GM18519 (cell line): ENCODE measurements around the gene TPK1.
A peak's percentile ranks its signal among the peaks of the same experiment; 100 is the strongest.
"Not testable (repeated sequence)": the region's sequence is repeated elsewhere in the genome, so short reads cannot be mapped to it uniquely, and the experiment has no call there.

Experiments used
- ATAC-seq: cut with Tn5 transposase; IDR thresholded peaks from one replicate; pipeline ENCODE4 v1.9.1; 2021; ENCODE audit warnings: mild to moderate bottlenecking, moderate library complexity; ENCODE audit not compliant: unreplicated experiment, low FRiP score

Gene TPK1

DNA sequence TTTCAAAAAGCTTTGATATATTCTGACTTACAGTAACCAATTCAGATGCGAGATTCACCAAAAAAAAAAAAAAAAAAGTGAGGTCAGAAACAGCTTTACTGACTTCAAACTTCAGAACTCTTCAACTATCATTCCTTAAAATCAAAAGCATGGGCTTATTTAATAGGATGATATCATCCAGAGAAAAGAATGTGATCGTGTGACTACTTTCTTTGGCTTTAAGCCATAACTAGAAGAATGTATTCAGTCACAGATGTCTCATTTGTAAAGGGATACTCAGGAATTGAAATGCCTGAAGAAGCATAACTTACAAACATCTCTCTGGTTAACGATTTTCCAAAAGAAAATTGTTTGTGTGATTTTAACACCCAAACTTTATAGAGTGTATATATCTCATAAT, 11.5 kb downstream of the TPK1 start:
- ATAC-seq = no peak

DNA sequence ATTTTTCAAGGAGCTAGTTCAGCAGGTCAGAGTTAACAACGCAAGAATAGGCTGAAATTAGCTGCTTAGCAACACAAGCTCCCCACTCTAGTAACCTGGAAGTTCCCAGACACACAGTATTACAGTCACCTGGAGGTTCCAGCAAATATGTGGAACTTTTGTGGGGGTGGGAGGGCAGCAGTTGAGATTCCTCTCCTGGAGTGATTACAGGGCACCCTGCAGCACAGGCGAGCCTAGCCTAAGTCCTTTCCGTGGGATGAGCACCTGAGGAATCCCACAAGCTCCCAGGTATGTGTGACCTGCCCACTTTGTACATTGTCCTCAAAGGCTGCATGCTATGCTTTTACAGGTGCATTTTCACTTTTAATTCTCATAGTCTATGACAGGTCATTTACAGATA, 13.6 kb downstream of the TPK1 start:
- no peak for ATAC-seq

DNA sequence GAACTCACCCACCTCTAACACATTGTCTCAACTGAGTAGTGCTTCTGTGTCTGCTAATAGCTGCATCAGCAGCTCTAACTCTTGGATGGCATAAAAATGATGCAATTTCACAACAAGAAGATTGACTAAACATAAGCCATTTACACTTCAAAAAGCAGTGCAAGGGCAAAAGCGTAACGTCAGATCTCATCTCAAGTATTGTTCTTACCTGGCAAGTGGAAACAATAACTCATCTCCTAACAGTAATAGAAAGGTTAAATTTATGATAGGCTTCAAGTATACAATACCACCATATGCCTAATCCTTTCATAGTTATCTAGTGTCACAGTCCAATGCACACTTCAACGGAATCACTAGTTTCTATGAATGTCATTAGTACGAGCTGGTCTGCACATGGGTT, 14.8 kb downstream of the TPK1 start:
- peak; percentile 64 for ATAC-seq

DNA sequence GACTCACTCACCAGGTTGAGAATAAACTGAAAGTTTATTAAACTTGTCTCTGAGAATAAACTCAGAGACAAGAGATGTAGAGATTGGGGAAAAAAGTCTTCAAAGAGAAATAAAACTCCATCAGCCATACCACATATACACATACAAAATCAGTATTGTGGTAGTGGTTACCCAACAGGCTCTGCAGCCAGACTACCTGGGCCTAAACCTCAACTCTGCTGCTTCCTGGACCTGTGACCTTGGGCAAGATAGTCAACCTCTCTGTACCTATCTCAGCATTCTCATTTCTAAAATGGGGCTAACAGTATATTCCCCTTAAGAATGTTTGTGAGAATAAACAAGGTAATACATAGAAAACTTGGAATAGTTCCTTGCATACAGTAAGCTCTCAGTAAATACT, 15.3 kb downstream of the TPK1 start:
- no peak for ATAC-seq

DNA sequence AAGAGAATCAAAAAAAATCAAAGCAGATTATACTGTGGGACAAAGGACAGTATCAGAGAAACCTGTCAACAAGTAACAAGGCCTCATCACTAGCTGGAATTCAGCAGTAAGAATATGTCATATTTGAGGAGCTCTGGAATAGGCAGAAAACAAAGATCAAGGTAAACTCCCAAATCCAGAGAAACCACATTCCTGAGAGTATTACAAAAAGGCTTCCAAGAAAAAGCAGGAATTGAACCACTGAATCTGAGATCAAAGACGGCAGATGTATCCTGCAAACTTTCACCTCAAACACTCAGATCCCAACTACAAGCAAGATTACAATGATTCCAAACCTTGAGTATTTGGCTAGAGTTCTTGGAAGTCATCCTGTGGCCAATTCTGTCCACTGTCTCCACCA, 16.3 kb downstream of the TPK1 start:
- no peak for ATAC-seq

DNA sequence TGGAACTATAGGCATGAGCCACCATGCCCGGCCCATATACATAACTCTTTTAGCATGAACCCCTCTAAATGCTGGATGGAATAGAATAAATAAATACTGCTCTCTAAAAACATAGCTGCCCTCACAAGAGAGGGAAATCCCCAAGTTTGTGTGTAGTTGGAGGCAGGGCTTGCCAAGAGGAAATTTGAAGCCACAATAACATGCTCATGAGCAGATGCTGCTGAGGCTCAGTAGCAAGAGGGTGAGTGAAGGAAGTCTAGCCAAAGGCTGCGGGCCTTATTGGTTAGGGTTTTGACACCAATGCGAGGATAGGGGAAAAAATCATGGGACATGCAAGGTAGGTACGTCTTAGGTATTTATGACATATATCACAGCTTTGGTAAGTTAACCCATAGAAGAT, 17.3 kb downstream of the TPK1 start:
- peak; percentile 47 for ATAC-seq

DNA sequence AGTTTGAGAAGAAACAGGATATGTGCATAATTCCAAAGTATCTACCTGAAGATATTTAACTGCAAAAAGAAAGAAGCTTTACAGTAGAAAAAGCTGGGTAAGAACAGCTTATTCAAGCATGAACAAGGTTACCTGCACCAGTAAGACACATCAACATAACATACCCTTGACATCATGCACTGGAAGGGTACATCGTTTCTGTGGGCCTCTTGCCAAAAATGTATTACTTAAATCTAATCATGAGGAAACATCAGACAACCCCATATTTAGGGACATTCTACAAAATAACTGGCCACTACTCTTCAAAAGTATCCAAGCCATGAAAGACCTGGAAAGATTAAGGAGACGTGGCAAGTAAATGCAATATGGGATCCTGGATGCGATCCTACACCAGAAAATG, 18.9 kb downstream of the TPK1 start:
- no peak for ATAC-seq

DNA sequence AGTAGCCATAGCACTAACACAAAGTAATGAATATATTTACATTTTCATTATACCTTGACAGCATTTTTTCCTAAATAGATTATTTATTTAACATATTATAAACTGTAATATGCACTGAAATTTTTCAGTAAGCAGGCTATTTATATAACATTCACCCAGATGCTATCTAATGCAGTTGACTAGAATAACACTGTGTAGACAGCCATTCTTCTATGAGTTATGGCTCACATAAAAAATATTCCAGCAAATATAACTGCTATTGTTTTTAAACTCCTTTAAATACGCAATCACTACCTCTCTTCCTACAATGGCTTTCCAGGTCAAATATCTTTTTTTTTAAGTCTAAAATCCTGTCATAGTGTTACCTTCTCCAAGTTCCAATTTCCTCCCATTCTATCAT, 21.6 kb downstream of the TPK1 start:
- no peak for ATAC-seq

DNA sequence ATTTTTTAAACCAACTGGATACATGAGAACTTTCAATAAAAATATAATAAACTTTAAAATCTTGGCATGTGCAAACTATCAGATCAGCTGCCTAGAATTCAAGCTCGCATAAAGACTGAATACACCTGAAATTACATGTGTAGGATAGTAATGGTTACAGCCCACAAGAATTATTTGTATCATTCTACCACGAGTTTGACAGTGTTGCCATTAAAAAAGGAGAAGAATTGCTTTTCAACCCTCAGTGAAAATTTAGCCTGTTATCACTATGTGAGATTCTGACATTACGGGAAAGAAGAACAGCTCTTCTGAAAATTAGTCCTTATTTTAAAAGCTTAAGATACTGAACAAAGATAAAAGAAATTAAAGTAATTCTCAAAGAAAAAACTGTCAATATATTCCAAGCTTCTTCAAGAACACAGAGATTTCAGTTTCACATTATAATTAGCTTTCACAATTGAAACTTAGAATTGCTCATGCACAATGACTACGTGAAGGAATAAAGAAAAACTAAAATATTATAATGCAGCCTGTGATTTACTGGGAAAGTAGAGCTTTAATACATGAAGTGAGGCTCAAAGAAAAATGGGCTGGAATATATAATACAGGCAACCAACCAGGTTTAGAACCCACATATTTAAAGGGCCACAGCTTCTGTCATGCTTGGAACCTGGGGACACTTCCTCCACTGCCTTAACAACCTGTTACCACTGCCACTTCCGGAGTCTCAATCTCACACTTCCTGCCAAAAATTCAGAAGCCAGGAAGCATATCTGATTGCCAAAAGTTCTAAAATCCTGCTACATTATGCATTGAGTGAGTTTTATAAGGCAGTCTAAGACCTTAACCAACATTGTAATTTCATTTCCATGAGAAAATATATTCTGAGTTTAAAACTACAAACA, 23.2 kb downstream of the TPK1 start:
- ATAC-seq = peak; percentile 94

DNA sequence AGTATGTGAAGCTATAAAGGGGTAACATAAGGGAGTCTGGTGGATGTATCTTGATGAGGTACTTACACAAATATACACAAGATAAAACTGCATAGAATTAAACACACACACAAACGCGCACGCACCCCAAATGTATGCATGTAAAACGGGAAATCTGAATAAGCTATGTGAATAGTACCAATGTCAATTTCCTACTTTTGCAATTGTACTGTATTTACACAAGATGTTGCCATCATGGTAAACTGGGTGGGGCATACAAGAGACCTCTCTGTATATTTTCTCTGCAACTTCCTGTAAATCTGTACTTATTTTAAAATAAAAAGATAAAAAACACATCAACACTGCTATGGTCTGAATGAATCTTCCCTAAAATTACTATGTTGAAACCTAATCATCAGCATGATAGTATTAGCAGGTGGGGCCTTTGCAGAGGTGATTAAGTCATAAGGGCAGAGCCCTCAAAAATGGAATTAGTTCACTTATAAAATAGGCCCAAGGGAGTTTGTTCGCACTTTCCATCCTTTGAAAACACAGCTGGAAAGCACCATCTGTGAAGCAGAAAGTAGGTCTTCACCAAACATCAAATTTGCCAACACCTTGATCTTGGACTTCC, 30.1 kb downstream of the TPK1 start:
- no peak for ATAC-seq

DNA sequence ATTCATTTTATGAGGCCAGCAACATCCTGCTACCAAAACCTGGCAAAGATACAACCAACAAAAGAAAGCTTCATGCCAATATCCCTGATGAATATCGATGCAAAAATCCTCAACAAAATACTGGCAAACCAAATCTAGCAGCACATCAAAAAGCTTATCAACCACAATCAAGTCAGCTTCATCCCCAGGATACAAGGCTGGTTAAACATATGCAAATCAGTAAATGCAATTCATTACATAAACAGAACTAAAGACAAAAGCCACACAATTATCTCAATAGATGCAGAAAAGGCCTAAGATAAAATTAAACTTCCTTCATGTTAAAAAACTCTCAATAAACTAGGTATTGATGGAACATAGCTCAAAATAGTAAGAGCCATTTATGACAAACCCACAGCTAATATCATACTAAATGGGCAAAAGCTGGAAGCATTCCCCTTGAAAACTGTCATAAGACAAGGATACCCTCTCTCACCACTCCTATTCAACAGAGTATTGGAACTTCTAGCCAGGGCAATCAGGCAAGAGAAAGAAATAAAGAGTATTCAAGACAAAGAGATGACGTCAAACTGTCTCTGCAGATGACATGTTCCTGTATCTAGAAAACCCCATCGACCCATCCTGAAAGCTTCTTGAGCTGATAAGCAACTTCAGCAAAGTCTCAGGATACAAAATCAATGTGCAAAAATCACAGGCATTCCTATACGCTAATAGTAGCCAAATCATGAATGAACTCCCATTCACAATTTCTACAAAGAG, 35.0 kb downstream of the TPK1 start:
- not testable (repeated sequence) for ATAC-seq

DNA sequence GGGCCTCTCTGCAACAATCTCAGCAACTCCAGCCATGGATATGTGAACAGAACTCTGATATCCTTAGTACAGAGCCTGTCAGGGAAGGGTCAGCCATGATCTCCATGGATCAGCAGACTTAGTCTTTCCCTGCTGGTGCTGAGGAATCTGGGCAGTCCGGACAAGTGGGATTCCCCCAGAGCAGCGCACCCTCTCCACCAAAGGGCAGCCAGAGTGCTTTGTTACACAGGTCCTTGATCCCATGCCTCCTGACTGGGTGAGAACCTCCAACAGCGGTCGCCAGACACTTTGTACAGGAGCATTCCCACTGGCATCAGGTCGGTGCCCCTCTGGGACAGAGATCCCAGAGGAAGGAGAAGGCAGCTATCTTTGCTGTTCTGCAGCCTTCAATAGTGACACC, 38.9 kb downstream of the TPK1 start:
- no peak for ATAC-seq

DNA sequence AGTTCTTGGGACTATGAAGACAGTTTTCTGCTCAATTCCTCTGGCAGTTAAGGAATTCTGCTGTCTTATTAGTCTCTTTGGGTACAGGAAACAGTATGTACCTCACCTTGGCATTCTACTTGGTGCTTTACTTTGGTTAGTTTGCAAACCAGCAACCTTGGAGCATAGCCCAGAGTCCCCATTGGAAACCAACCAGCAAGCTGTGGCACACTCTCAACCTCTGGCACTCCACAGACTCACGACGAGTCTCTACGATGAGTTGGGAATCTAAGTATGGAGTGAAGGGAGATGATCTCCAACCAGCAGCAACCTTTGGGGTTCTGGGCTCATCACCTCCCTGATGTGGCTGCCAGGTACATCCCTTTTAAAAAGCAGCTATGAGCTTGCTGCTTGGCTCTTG, 43.8 kb downstream of the TPK1 start:
- no peak for ATAC-seq

DNA sequence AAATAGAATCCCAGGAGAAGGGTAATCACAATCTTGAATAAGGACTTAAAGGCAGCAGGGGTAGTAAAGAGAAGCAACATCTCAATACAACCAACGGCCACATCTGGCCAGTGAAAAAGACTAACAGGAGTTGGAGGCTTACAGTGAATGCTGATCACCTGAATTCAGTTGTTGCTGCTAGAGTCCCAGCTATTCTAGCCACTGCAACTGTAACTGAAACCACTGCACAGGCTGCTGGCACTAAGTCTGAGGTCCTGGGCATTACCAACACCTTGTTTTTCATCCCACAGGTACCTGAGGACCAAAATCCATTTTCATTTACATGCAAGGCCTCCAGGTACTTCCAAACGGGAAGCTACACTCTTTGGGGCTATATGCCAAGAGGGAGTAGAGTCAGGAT, 44.4 kb downstream of the TPK1 start:
- no peak for ATAC-seq

DNA sequence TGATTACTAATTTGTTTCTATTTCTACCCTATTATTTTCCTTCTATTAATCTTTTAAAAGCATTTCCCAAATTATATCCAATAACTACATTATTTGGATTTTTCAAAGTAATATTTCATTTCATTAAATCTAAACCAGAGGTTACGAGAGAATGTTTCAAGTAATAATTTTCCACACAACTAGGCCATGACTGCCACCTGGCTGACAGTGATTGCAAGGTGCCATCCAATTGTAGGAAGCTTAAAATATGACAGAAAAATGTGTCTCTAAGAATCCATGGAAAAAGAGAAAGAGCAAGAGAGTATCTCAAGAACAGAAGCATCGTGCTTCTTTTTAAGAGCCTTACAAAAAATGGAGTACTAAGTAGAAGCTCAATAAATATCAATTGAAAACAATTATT, 48.7 kb downstream of the TPK1 start:
- no peak for ATAC-seq

DNA sequence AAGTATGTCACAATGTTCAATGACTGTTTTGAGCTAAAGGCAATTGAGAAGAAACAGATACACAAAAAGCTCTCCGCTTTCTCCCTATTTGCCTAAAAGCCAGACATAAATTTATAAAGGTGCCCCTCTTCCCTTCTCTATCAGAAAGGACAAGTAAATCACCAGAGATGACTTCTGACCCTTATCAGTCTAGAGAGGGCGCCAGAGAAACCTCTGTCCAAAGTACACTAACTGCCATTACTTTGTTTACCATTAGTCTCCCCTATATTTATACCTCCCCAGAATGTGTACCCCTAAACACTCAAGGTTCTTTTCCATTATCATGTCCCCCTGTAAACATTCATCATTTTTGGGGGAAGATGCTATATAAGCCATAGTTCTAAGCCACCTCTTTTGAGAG, 49.3 kb downstream of the TPK1 start:
- peak; percentile 48 for ATAC-seq

DNA sequence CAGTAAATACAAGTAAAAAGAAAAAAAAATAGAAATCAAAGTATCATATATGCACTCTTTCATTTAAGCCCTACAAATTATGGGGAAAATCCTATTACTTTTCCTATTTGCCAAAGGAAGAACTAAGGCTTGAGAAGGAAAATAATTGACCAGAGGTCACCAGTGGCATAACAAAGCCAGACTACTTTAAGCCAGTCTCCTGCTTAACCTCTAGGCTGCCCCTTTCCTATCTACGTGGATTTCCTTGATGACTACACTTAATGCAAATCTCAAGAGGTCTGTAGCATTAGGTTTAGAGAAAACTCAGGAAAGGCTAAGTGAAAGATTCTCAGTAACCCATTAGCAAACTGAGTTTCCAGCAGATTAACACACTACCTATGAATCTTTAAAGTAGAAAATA, 49.8 kb downstream of the TPK1 start:
- no peak for ATAC-seq

DNA sequence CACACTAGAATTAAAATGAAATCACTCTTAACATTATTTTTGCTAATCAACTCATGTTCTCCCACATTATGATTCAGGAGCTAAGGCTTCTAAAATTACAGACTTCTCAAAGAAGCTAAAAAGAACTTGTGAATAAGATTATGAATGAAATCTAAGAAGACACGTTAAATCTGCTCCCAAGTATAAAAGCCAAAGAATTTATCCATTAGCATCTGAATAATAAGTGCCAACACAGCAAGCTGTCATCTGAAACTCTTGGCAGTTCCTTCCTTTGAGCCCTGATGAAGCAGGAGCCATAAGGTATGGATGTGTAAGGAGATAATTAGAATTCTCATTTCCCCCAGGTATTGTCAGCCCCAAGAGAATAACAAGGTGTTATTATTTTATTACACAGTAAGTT, 50.3 kb downstream of the TPK1 start:
- no peak for ATAC-seq

DNA sequence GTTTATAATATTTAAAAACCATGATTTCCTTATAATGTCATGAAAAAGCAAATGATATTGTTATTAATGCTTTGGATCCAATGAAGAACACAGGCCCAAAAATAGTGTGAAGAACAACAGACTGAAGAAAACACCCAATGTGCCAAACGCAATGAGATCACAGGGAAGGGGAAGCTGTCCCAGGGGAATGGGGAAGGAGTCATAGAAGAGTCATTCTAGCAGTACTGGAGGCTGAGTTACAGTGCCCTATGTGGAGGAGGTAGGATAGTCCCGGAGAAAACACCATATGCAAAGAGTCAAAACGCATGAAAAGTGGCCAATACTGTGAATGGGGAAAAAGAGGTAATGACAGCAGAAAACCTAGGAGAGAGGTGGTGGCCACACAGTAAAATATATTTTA, 50.9 kb downstream of the TPK1 start:
- ATAC-seq = no peak

DNA sequence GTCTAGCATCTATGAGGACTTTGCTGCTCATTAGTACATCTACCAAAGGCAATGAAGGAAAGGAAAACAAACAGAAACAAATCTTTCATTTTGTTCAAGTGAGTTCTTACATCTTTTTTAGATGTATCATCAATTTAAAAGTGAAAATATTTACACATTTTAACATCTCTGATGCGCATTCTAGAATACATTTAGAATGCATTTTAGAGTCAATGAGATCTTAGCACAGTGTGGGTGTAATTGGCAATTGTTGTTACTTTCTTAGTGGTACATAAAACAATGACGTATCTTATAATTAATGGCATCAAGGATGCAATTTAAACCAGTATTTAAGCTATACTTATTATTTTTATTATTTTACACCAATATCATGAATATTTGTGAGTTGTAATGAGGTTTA, 51.4 kb downstream of the TPK1 start:
- no peak for ATAC-seq

DNA sequence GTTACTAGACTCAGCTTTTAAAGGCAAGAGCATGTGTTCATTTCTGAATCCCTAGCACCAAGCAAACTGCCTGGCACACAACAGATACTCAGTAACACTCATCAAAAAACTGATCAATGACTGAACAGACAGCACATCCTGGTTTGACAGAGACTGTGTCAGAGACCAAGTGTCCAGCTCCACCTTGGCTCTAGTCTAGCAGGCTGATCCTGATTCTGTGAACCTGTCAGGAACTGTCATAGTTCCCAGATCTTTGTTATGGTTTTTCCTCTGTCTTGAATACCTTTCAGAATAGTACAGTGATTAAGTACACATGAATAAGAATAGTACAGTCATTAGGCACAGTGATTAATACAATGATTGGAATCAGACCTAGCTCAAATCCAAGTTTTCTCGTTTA, 53.0 kb downstream of the TPK1 start:
- ATAC-seq = no peak
